GM23338 (cell line): ENCODE results near the gene UCKL1. TPM values are rescaled to one million over a fixed set of nuclear protein-coding genes. Genes with fewer than 3 reads are reported as not detected.

Source experiments
- ATAC-seq: fragments of 200-7000 bp; cut with Tn5 transposase; 3 replicates; pipeline ENCODE4 v1.9.1; 2020
- DNase-seq: peaks from one replicate; pipeline ENCODE4 v3.0.0-alpha.2; 2015; ENCODE audit warnings: low spot score
- H2AFZ ChIP-seq: fragments of 200-600 bp; sonication (generic); 2 replicates; pipeline ENCODE4 v1.8.0; 2016; ENCODE audit warnings: antibody characterized with exemption, mild to moderate bottlenecking, moderate library complexity
- H3F3A ChIP-seq: fragments of 200-600 bp; sonication (generic); replicated peaks from 2 replicates; pipeline ENCODE4 v1.8.0; 2017; ENCODE audit warnings: antibody characterized with exemption, mixed run types, low read depth
- H3K27ac ChIP-seq: fragments of 200-600 bp; sonication (generic); 2 replicates; pipeline ENCODE4 v1.6.1; 2016; ENCODE audit warnings: low read depth
- H3K27me3 ChIP-seq: fragments of 200-600 bp; sonication (generic); 2 replicates; pipeline ENCODE4 v1.8.0; 2016; ENCODE audit warnings: mild to moderate bottlenecking, mixed run types, moderate library complexity; ENCODE audit not compliant: insufficient read depth
- H3K36me3 ChIP-seq: fragments of 200-600 bp; sonication (generic); 2 replicates; pipeline ENCODE4 v1.8.0; 2016; ENCODE audit warnings: mild to moderate bottlenecking; ENCODE audit not compliant: insufficient read depth
- H3K4me1 ChIP-seq: fragments of 200-600 bp; sonication (generic); 2 replicates; pipeline ENCODE4 v1.8.0; 2016; ENCODE audit warnings: mild to moderate bottlenecking, moderate library complexity; ENCODE audit not compliant: insufficient read depth
- H3K4me2 ChIP-seq: fragments of 200-600 bp; sonication (generic); 2 replicates; pipeline ENCODE4 v1.7.1; 2017; ENCODE audit warnings: mixed run types
- H3K4me3 ChIP-seq: fragments of 200-600 bp; sonication (generic); 2 replicates; pipeline ENCODE4 v1.6.1; 2016; ENCODE audit warnings: mixed run types
- H3K79me2 ChIP-seq: fragments of 200-600 bp; sonication (generic); replicated peaks from 2 replicates; pipeline ENCODE4 v1.8.0; 2017; ENCODE audit warnings: mild to moderate bottlenecking; ENCODE audit not compliant: insufficient read depth
- H3K9me2 ChIP-seq: fragments of 200-600 bp; sonication (generic); 2 replicates; pipeline ENCODE4 v1.8.0; 2017; ENCODE audit not compliant: insufficient read depth
- H4K20me1 ChIP-seq: fragments of 200-600 bp; sonication (generic); replicated peaks from 2 replicates; pipeline ENCODE4 v1.8.0; 2017; ENCODE audit warnings: mild to moderate bottlenecking; ENCODE audit not compliant: insufficient read depth
- H3K27ac Mint-ChIP-seq: 2 replicates; pipeline ENCODE4 v1.8.0; 2020; ENCODE audit warnings: inconsistent platforms, mild to moderate bottlenecking, moderate library complexity, mixed read lengths
- H3K27me3 Mint-ChIP-seq: 3 replicates; pipeline ENCODE4 v1.8.0; 2022; ENCODE audit warnings: low read depth, mild to moderate bottlenecking, moderate library complexity, mixed read lengths, inconsistent platforms; ENCODE audit not compliant: insufficient read depth, poor library complexity
- H3K36me3 Mint-ChIP-seq: 3 replicates; pipeline ENCODE4 v1.8.0; 2021; ENCODE audit warnings: low read depth, mild to moderate bottlenecking, inconsistent platforms, moderate library complexity, mixed read lengths
- H3K4me1 Mint-ChIP-seq: 3 replicates; pipeline ENCODE4 v1.8.0; 2020; ENCODE audit warnings: mild to moderate bottlenecking, inconsistent platforms, mixed read lengths
- H3K4me3 Mint-ChIP-seq: 3 replicates; pipeline ENCODE4 v1.8.0; 2021; ENCODE audit warnings: moderate library complexity, mild to moderate bottlenecking, inconsistent platforms, mixed read lengths
- H3K9me3 Mint-ChIP-seq: 3 replicates; pipeline ENCODE4 v1.8.0; 2020; ENCODE audit warnings: moderate library complexity, mild to moderate bottlenecking, inconsistent platforms, mixed read lengths
- CREB1 ChIP-seq: fragments of 250-450 bp; sonication (Bioruptor Pico); IDR thresholded peaks from 2 replicates; pipeline ENCODE4 v1.5.0; 2020; ENCODE audit warnings: low read depth, mild to moderate bottlenecking, moderate library complexity
- CTCF ChIP-seq, 2 experiments: fragments of 200-600 bp in 1 of 2; sonication (generic) in 1 of 2; conservative IDR thresholded peaks; 2 replicates each; pipeline versions ENCODE4 v1.5.1 to v1.6.1; 2016 to 2017; ENCODE audit warnings: antibody characterized with exemption in 2 of 2, low read depth in 2 of 2, mild to moderate bottlenecking in 2 of 2, moderate library complexity in 1 of 2
- ETS1 ChIP-seq: IDR thresholded peaks from 2 replicates; pipeline ENCODE4 v1.6.1; 2016; ENCODE audit warnings: antibody characterized with exemption
- EZH2 ChIP-seq: fragments of 200-600 bp; sonication (generic); IDR thresholded peaks from one replicate; pipeline ENCODE4 v1.8.0; 2017; ENCODE audit warnings: antibody characterized with exemption, mild to moderate bottlenecking, low read depth; ENCODE audit not compliant: unreplicated experiment
- EZH2phosphoT487 ChIP-seq: fragments of 200-600 bp; sonication (generic); IDR thresholded peaks from one replicate; pipeline ENCODE4 v1.8.1; 2018; ENCODE audit warnings: antibody characterized with exemption; ENCODE audit not compliant: unreplicated experiment
- JUNB ChIP-seq: IDR thresholded peaks from one replicate; pipeline ENCODE4 v1.6.1; 2016; ENCODE audit warnings: antibody characterized with exemption; ENCODE audit not compliant: unreplicated experiment
- NANOG ChIP-seq: IDR thresholded peaks from 2 replicates; pipeline ENCODE4 v1.6.1; 2016; ENCODE audit warnings: antibody characterized with exemption, borderline replicate concordance
- POLR2AphosphoS5 ChIP-seq: IDR thresholded peaks from 2 replicates; pipeline ENCODE4 v1.6.1; 2016; ENCODE audit warnings: antibody characterized with exemption, low read depth
- REST ChIP-seq: IDR thresholded peaks from one replicate; pipeline ENCODE4 v1.6.1; 2018; ENCODE audit warnings: antibody characterized with exemption; ENCODE audit not compliant: unreplicated experiment
- STAT1 ChIP-seq: IDR thresholded peaks from one replicate; pipeline ENCODE4 v1.6.1; 2016; ENCODE audit warnings: antibody characterized with exemption; ENCODE audit not compliant: unreplicated experiment
- ZNF114 ChIP-seq: fragments of 250-450 bp; sonication (Bioruptor Pico); IDR thresholded peaks from 2 replicates; pipeline ENCODE4 v1.5.0; 2020; ENCODE audit warnings: mild to moderate bottlenecking, moderate library complexity
- ZNF331 ChIP-seq: fragments of 250-450 bp; sonication (Bioruptor Pico); IDR thresholded peaks from 2 replicates; pipeline ENCODE4 v1.5.0; 2020; ENCODE audit warnings: low read depth, mild to moderate bottlenecking, moderate library complexity
- ZNF462 ChIP-seq: fragments of 250-450 bp; sonication (Bioruptor Pico); IDR thresholded peaks from 2 replicates; pipeline ENCODE4 v1.5.0; 2020; ENCODE audit warnings: mild to moderate bottlenecking, moderate library complexity
- polyA plus RNA-seq: library from polyadenylated mRNA; unstranded; fragments of >200 nt; fragmentation: Nextera tagmentation; extraction: Ambion mirVana; gene quantifications from 2 replicates; pipeline ENCODE4 v1.2.1, GENCODE V29; 2016
- total RNA-seq: library from RNA; depleted of rRNA; stranded (reverse); fragments of >200 nt; shearing (Covaris generic); gene quantifications from 2 replicates; pipeline ENCODE4 v1.2.3, GENCODE V29; 2014

The UCKL1 gene
- total and polyA plus RNA-seq, 2 experiments from 2014 or later, result 56.8 to 82.5 TPM

DNA sequence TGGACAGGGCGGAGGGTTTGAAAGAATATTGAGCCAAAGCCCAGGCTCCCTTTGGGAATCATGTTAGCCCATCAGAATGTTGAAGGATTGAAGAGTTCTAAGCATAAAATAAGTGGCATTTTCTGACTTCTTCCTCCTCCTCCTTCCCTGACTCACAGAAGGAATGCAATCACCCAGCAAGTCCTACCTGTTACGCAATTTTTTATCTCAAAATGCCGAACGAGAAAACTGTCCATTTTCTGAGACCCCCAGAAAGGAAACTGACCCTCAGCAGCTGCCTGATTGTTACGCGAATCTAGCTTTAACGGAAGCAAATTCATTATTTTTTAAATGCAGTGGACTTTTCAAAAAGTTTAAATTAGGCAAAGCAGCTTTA, 66.0 kb downstream of the UCKL1 start:
- H4K20me1 ChIP-seq, result peaks cover 17% of the 10 kb centered on the region; the same call in 1 of the 2 replicates
- H3K9me2 ChIP-seq, result no peaks in the 10 kb centered on the region
- H2AFZ ChIP-seq, result no peak overlapping the region
- H3K36me3 ChIP-seq, result peaks cover 6% of the 10 kb centered on the region; the same call in 1 of the 2 replicates
- H3K4me1 Mint-ChIP-seq, result peaks cover 3% of the 10 kb centered on the region
- no peak for ATAC-seq
- peaks cover 26% of the 10 kb centered on the region for H3F3A ChIP-seq
- H3K4me3 ChIP-seq, result no peak overlapping the region
- peaks cover 11% of the 10 kb centered on the region for H3K27me3 Mint-ChIP-seq
- H3K4me2 ChIP-seq, result no peak overlapping the region
- peaks cover 5% of the 10 kb centered on the region; the same call in 1 of the 2 replicates for H3K79me2 ChIP-seq
- H3K27me3 ChIP-seq, result no peaks in the 10 kb centered on the region
- H3K9me3 Mint-ChIP-seq, result no peaks in the 10 kb centered on the region
- H3K36me3 Mint-ChIP-seq, result peaks cover 36% of the 10 kb centered on the region
- 0 out of 2 replicates have a peak overlapping the region, but pooled peaks have one; percentile 39 for H3K27ac ChIP-seq
- H3K4me3 Mint-ChIP-seq, result no peak overlapping the region
- DNase-seq, result no peak
- TF ChIP-seq POLR2AphosphoS5 (no peak), EZH2 (no peak), JUNB (no peak), NANOG (no peak), STAT1 (no peak), REST (no peak), ZNF462 (CRISPR knock-in tag) (no peak), ZNF114 (CRISPR knock-in tag) (no peak), CTCF (conservative IDR thresholded peaks at IDR 0.05; ENCODE audit: low read depth in 2 of 2) (no peak), EZH2phosphoT487 (no peak), ETS1 (no peak), ZNF331 (CRISPR knock-in tag) (no peak), CREB1 (no peak)
- 0 out of 2 replicates have a peak, but pooled peaks cover 5% of the 10 kb centered on the region for H3K4me1 ChIP-seq
- H3K27ac Mint-ChIP-seq, result no peak overlapping the region
